Glomerular visceral epithelial cell (primary cell): Measurements from ENCODE around the gene PLA2R1.

Experiments
- DNase-seq: peaks from one replicate; pipeline ENCODE4 v3.0.0-alpha.2; 2016; ENCODE audit errors: extremely low spot score

PLA2R1 gene

GRCh38 chr2:159895258-159896065 is 167.0 kb downstream of the PLA2R1 start:
- no peak for DNase-seq

GRCh38 chr2:159894145-159894838 is 168.1 kb downstream of the PLA2R1 start:
- DNase-seq, result no peak

GRCh38 chr2:159892990-159893810 is 169.2 kb downstream of the PLA2R1 start:
- DNase-seq, result no peak

GRCh38 chr2:159891917-159892730 is 170.3 kb downstream of the PLA2R1 start:
- DNase-seq, result peak; percentile 71

GRCh38 chr2:159891267-159891588 is 171.2 kb downstream of the PLA2R1 start:
- no peak for DNase-seq

- no peak for DNase-seq
Observed at GRCh38 chr2:159890551-159891266, 171.7 kb downstream of the PLA2R1 start.

GRCh38 chr2:159882130-159882745 is 180.2 kb downstream of the PLA2R1 start:
- no peak for DNase-seq
